GM12878 (cell line): ENCODE results near the gene BORCS5. TPM values are rescaled to one million over a fixed set of nuclear protein-coding genes. Genes with fewer than 3 reads are reported as not detected.

Experiments used
- ATAC-seq: fragments of 200-7000 bp; cut with Tn5 transposase; 3 replicates; pipeline ENCODE4 v1.9.1; 2020; ENCODE audit warnings: mild to moderate bottlenecking, moderate library complexity
- BruUV-seq: library from RNA; stranded (reverse); fragments of 400-500 nt; replicated peaks from 2 replicates; lab custom pipeline; 2021; lab: Mats Ljungman, UMichigan
- CTCF ChIA-PET: fragments of 300-600 bp; sonication (Branson Sonifier 250); formaldehyde crosslinking; extraction: SDS; loops from one replicate; lab custom pipeline; 2021; ENCODE audit warnings: inconsistent platforms; lab: Yijun Ruan, JAX
- POLR2A ChIA-PET: fragments of 350-600 bp; formaldehyde crosslinking; extraction: SDS; loops from one replicate; lab custom pipeline; 2021; ENCODE audit warnings: inconsistent platforms; lab: Charles Lee
- RAD21 ChIA-PET: fragments of 300-600 bp; sonication (Branson Sonifier 250); formaldehyde crosslinking; loops from one replicate; lab custom pipeline; 2023; ENCODE audit warnings: antibody characterized with exemption; ENCODE audit not compliant: unreplicated experiment; lab: Charles Lee
- SMC1A ChIA-PET: fragments of 300-600 bp; sonication (Branson Sonifier 250); formaldehyde crosslinking; loops from one replicate; lab custom pipeline; 2023; ENCODE audit not compliant: unreplicated experiment, uncharacterized antibody; lab: Charles Lee
- DNase-seq: peaks from one replicate; pipeline ENCODE4 v3.0.0-alpha.2; 2011; ENCODE audit warnings: low read depth, low spot score
- FAIRE-seq: peaks from 3 replicates; lab custom pipeline; 2011; peaks lifted over from hg19 to GRCh38; lab: Jason Lieb, UNC
- H2AFZ ChIP-seq: 2 replicates; pipeline ENCODE4 v1.6.0; 2011; ENCODE audit warnings: low read depth, low read length, control low read depth; ENCODE audit not compliant: control insufficient read depth
- H3K27ac ChIP-seq: 2 replicates; pipeline ENCODE4 v1.5.1; 2011; ENCODE audit warnings: control low read depth; ENCODE audit not compliant: control insufficient read depth, insufficient read depth
- H3K27me3 ChIP-seq, 2 experiments: replicated peaks in 1 of 2; 2 replicates each; pipeline versions ENCODE4 v1.6.0 to v1.6.1; 2011; ENCODE audit warnings: low read length in 1 of 2; ENCODE audit not compliant: control insufficient read depth in 2 of 2, insufficient read depth in 2 of 2
- H3K36me3 ChIP-seq, 2 experiments: 2 replicates each; pipeline ENCODE4 v1.5.1; 2011; ENCODE audit warnings: low read length in 1 of 2; ENCODE audit not compliant: control insufficient read depth in 2 of 2, insufficient read depth in 2 of 2
- H3K4me1 ChIP-seq: 2 replicates; pipeline ENCODE4 v1.6.1; 2011; ENCODE audit warnings: mild to moderate bottlenecking, low read length, moderate library complexity, mixed read lengths; ENCODE audit not compliant: control insufficient read depth, insufficient read depth
- H3K4me2 ChIP-seq: 2 replicates; pipeline ENCODE4 v1.6.0; 2011; ENCODE audit warnings: control low read depth; ENCODE audit not compliant: control insufficient read depth, insufficient read depth
- H3K4me3 ChIP-seq: fragments of 200-600 bp; sonication (generic); 2 replicates; pipeline ENCODE4 v1.5.1; 2016
- H3K79me2 ChIP-seq: 2 replicates; pipeline ENCODE4 v1.6.0; 2011; ENCODE audit warnings: low read length; ENCODE audit not compliant: control insufficient read depth, insufficient read depth
- H3K9ac ChIP-seq: 2 replicates; pipeline ENCODE4 v1.8.0; 2011; ENCODE audit warnings: low read length, control low read depth, mixed read lengths; ENCODE audit not compliant: control insufficient read depth, insufficient read depth
- H3K9me3 ChIP-seq: replicated peaks from 3 replicates; pipeline ENCODE4 v1.5.1; 2011; ENCODE audit warnings: mild to moderate bottlenecking, low read length; ENCODE audit not compliant: control insufficient read depth, insufficient read depth
- H4K20me1 ChIP-seq: 2 replicates; pipeline ENCODE4 v1.6.0; 2011; ENCODE audit not compliant: control insufficient read depth, insufficient read depth
- ASH2L ChIP-seq: fragments of 300-600, 200-600 bp; sonication (generic); IDR thresholded peaks from 2 replicates; pipeline ENCODE4 v1.6.1; 2017; ENCODE audit warnings: low read depth, mild to moderate bottlenecking, borderline replicate concordance
- BCL11A ChIP-seq: IDR thresholded peaks from 2 replicates; pipeline ENCODE4 v1.6.1; 2011; ENCODE audit warnings: low read depth, low read length
- BHLHE40 ChIP-seq, 2 experiments: fragments of 450-650 bp in 1 of 2; IDR thresholded peaks; 2 replicates each; pipeline ENCODE4 v1.6.1; 2011 to 2017; ENCODE audit warnings: low read depth in 2 of 2, borderline replicate concordance in 1 of 2, improper control_type of control experiment in 1 of 2, low read length in 1 of 2, mild to moderate bottlenecking in 1 of 2
- MXI1 ChIP-seq: fragments of 150-350 bp; IDR thresholded peaks from 2 replicates; pipeline ENCODE4 v1.6.1; 2011; ENCODE audit warnings: low read depth, mild to moderate bottlenecking, inconsistent platforms, low read length, improper control_type of control experiment
- RCOR1 ChIP-seq: conservative IDR thresholded peaks from 2 replicates; pipeline ENCODE4 v1.6.1; 2012; ENCODE audit warnings: low read depth, low read length, improper control_type of control experiment
- USF1 ChIP-seq: IDR thresholded peaks from 2 replicates; pipeline ENCODE4 v1.6.1; 2011; ENCODE audit warnings: borderline replicate concordance, low read depth, mild to moderate bottlenecking, moderate library complexity, mixed read lengths, low read length; ENCODE audit not compliant: insufficient read depth; ENCODE audit errors: extremely low read length
- ZNF24 ChIP-seq: fragments of 450-650 bp; IDR thresholded peaks from 2 replicates; pipeline ENCODE4 v1.6.1; 2017; ENCODE audit warnings: antibody characterized with exemption, mild to moderate bottlenecking
- ZNF274 ChIP-seq: IDR thresholded peaks from one replicate; pipeline ENCODE4 v1.8.0; 2011; ENCODE audit not compliant: insufficient read length, insufficient read depth
- WGBS: methylation state at CpG from one replicate; pipeline ENCODE4 v1.1.6; 2016; ENCODE audit warnings: low lambda C conversion rate; ENCODE audit not compliant: insufficient replicate concordance, insufficient coverage; ENCODE audit errors: missing lambda C conversion rate; 5-methylcytosine and 5-hydroxymethylcytosine counted together
- in situ Hi-C: fragments of 300-500 bp; cut with MboI; formaldehyde crosslinking; loops from 9 replicates; pipeline ENCODE4 v1.14.3; 2018; ENCODE audit warnings: mixed read lengths
- intact Hi-C: fragments of 100-400 bp; cut with micrococcal nuclease; formaldehyde crosslinking; loops from one replicate; pipeline ENCODE4 v1.14.2; 2022; ENCODE audit not compliant: unreplicated experiment
- polyA plus RNA-seq, 11 experiments: library from polyadenylated mRNA; depleted of rRNA in 4 of 11; unstranded in 6 of 11; stranded (reverse) in 5 of 11; fragments of >200 nt; fragmentation: Nextera tagmentation in 4 of 11; fragmentation: Illumina TruSeq in 1 of 11; extraction: Ambion mirVana in 4 of 11; extraction: Trizol in 1 of 11; gene quantifications; 1 replicate in 1 of 11; 2 replicates in 10 of 11; pipeline versions ENCODE4 v1.2.1 to v1.2.3, GENCODE V29; 2011 to 2016; ENCODE audit warnings: inconsistent platforms in 2 of 11, missing spikeins in 2 of 11, low read depth in 1 of 11
- total RNA-seq, 4 experiments: library from RNA; depleted of rRNA in 3 of 4; stranded (reverse); fragments of >200 nt in 3 of 4; fragmentation: Illumina TruSeq in 1 of 4; extraction: Trizol in 1 of 4; gene quantifications; 2 replicates each; pipeline versions ENCODE4 v1.2.1 to v1.2.3, GENCODE V29; 2013 to 2021
- TF ChIP-seq, protein P1 (sequence below): fragments of 450-650 bp; IDR thresholded peaks from 2 replicates; pipeline ENCODE4 v1.6.1; 2016; ENCODE audit warnings: mild to moderate bottlenecking

BORCS5 gene
- total and polyA plus RNA-seq, 10 of the 15 experiments (the other 5 are each of a cell fraction or from before 2014, with no cell fraction given) = 1.4 to 39.7 (median 16.1) TPM

- peak; percentile 46 for TF ChIP-seq USF1
- 0 out of 2 replicates have a peak, but pooled peaks have one; percentile 11 for TF ChIP-seq ASH2L
- peak; percentile 88 for TF ChIP-seq BCL11A
- peak; percentile 81 to 88 for TF ChIP-seq BHLHE40 (IDR thresholded peaks at IDR 0.05; ENCODE audit: borderline replicate concordance in 1 of 2, low read depth in 2 of 2, low read length in 1 of 2)
- TF ChIP-seq RCOR1 = peak; percentile 78; the same call in 1 of the 2 replicates
- TF ChIP-seq MXI1 = peak; percentile 64; the same call in 1 of the 2 replicates
- TF ChIP-seq, all 136 proteins: peak for 53
Observed at GRCh38 chr12:12486661-12487240, 129.9 kb downstream of the BORCS5 start (continued).

- peaks cover 2% of the 10 kb centered on the region for H3K79me2 ChIP-seq
- RAD21 ChIA-PET = interaction anchor here (0.7 to 3.9 kb wide), 24 partner anchors 12 to 908 kb away, joined by 3 to 56 read pairs (median 6); no protein-coding TSS in a partner anchor
- intact Hi-C loops = no loop called here
Observed at GRCh38 chr12:12487490-12487889, 130.6 kb downstream of the BORCS5 start.

More at GRCh38 chr12:12487490-12487889, 130.6 kb downstream of the BORCS5 start:
- no peak overlapping the region for H3K9ac ChIP-seq
- H4K20me1 ChIP-seq = no peaks in the 10 kb centered on the region
- TF ChIP-seq ZNF274 = no peak
- TF ChIP-seq, protein P1, sequence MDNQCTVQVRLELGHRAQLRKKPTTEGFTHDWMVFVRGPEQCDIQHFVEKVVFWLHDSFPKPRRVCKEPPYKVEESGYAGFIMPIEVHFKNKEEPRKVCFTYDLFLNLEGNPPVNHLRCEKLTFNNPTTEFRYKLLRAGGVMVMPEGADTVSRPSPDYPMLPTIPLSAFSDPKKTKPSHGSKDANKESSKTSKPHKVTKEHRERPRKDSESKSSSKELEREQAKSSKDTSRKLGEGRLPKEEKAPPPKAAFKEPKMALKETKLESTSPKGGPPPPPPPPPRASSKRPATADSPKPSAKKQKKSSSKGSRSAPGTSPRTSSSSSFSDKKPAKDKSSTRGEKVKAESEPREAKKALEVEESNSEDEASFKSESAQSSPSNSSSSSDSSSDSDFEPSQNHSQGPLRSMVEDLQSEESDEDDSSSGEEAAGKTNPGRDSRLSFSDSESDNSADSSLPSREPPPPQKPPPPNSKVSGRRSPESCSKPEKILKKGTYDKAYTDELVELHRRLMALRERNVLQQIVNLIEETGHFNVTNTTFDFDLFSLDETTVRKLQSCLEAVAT = peak; percentile 90
- TF ChIP-seq ZNF24 = no peak
- TF ChIP-seq, all 136 proteins: peak for 1
- ChIA-PET SMC1A (interaction anchor here (0.7 to 8.3 kb wide), 29 partner anchors 8 to 250 kb away, joined by 3 to 98 read pairs (median 4); partner anchors contain the start of gene DUSP16), POLR2A (interaction anchor here (1.0 to 5.2 kb wide), 9 partner anchors 10 to 208 kb away, joined by 3 to 51 read pairs (median 8); partner anchors contain the start of genes BORCS5 and GPR19), CTCF (interaction anchor here (0.8 to 10.6 kb wide), 11 partner anchors 8 to 250 kb away, joined by 3 to 72 read pairs (median 5); partner anchors contain the start of gene DUSP16)
- in situ Hi-C loops = no loop called here
- Histone ChIP-seq H3K27me3 (no peaks in the 10 kb centered on the region), H3K27ac (no peak overlapping the region; the same call in 1 of the 2 replicates), H3K4me3 (no peak overlapping the region), H3K9me3 (no peaks in the 10 kb centered on the region), H3K4me1 (peaks cover 14% of the 10 kb centered on the region), H2AFZ (no peak overlapping the region), H3K36me3 (peaks cover 7 to 13% of the 10 kb centered on the region in 2 experiments), H3K4me2 (no peak overlapping the region)
- DNase-seq = no peak
- WGBS = 97% methylated on average over 6 of the region's 6 CpGs
- no peak for FAIRE-seq
- ATAC-seq = no peak
- no TSS peak for BruUV-seq
